NT2/D1 (cell line): Measurements from ENCODE around the gene CCDC60.

ENCODE experiments used
- SUZ12 ChIP-seq: IDR thresholded peaks from 2 replicates; pipeline ENCODE4 v1.6.1; 2011; ENCODE audit not compliant: insufficient read length, insufficient read depth; ENCODE audit errors: extremely low read depth
- ZNF274 ChIP-seq: IDR thresholded peaks from 2 replicates; pipeline ENCODE4 v1.6.1; 2011; ENCODE audit warnings: mild to moderate bottlenecking, low read depth, low read length

GRCh38 chr12:119447618-119448017 lies 113.1 kb downstream of the CCDC60 start:
- TF ChIP-seq ZNF274 (no peak), SUZ12 (no peak)
